HG03469 (cell line): ENCODE measurements around the gene GLUD2.
"Not testable (repeated sequence)": the region's sequence is repeated elsewhere in the genome, so short reads cannot be mapped to it uniquely, and the experiment has no call there.

Source experiments
- ATAC-seq: cut with Tn5 transposase; IDR thresholded peaks from one replicate; pipeline ENCODE4 v1.9.1; 2021; ENCODE audit warnings: mild to moderate bottlenecking, moderate library complexity, moderate number of reproducible peaks; ENCODE audit not compliant: unreplicated experiment

Gene GLUD2

GRCh38 chrX:121047441-121048419, at the start of gene GLUD2:
Gene GLUD2, plus strand, starts transcription at chrX:121047610. Its CDS starts 75 bp downstream, at chrX:121047685.
- not testable (repeated sequence) for ATAC-seq

- no peak for ATAC-seq
These were observed 48.0 kb upstream of the GLUD2 start for GRCh38 chrX:120999413-120999812.

- ATAC-seq, result no peak
These were observed 46.8 kb upstream of the GLUD2 start for GRCh38 chrX:121000589-121000988.

- no peak for ATAC-seq
These were observed 38.5 kb upstream of the GLUD2 start for GRCh38 chrX:121008920-121009319.

GRCh38 chrX:121009764-121010163, 37.6 kb upstream of the GLUD2 start:
- ATAC-seq, result no peak

- ATAC-seq, result no peak
These were observed 37.2 kb upstream of the GLUD2 start for GRCh38 chrX:121010218-121010617.

GRCh38 chrX:121011254-121011653, 36.2 kb upstream of the GLUD2 start:
- no peak for ATAC-seq

GRCh38 chrX:121013897-121014455, 33.4 kb upstream of the GLUD2 start:
- no peak for ATAC-seq

- ATAC-seq, result no peak
These were observed 32.6 kb upstream of the GLUD2 start for GRCh38 chrX:121014826-121015225.

- ATAC-seq, result no peak
These were observed 19.0 kb upstream of the GLUD2 start for GRCh38 chrX:121028419-121028818.

- no peak for ATAC-seq
These were observed 17.3 kb upstream of the GLUD2 start for GRCh38 chrX:121030083-121030482.

- ATAC-seq, result no peak
These were observed 14.9 kb upstream of the GLUD2 start for GRCh38 chrX:121032531-121032930.

GRCh38 chrX:121036137-121036536, 11.3 kb upstream of the GLUD2 start:
- ATAC-seq, result no peak

GRCh38 chrX:121036951-121037350, 10.5 kb upstream of the GLUD2 start:
- no peak for ATAC-seq

GRCh38 chrX:121050781-121051180, 3.4 kb downstream of the GLUD2 start:
- no peak for ATAC-seq

- ATAC-seq, result no peak
These were observed 4.7 kb downstream of the GLUD2 start for GRCh38 chrX:121052122-121052521.

- no peak for ATAC-seq
These were observed 14.9 kb downstream of the GLUD2 start for GRCh38 chrX:121062289-121062688.

- no peak for ATAC-seq
These were observed 17.2 kb downstream of the GLUD2 start for GRCh38 chrX:121064579-121064978.

GRCh38 chrX:121084247-121084646, 36.8 kb downstream of the GLUD2 start:
- not testable (repeated sequence) for ATAC-seq

- ATAC-seq, result no peak
These were observed 37.6 kb downstream of the GLUD2 start for GRCh38 chrX:121084903-121085611.

- ATAC-seq, result no peak
These were observed 38.2 kb downstream of the GLUD2 start for GRCh38 chrX:121085612-121086010.
